ENCODE results near the gene HSPA4.
"Not testable (repeated sequence)": the region's sequence is repeated elsewhere in the genome, so short reads cannot be mapped to it uniquely, and the experiment has no call there.

HSPA4 gene

GRCh38 chr5:133128066-133128465 is 76.3 kb downstream of the HSPA4 start:
- DNase-seq: no peak

- no peak for DNase-seq
Measured at GRCh38 chr5:133129289-133129688, 77.5 kb downstream of the HSPA4 start.

GRCh38 chr5:133129950-133130349 is 78.1 kb downstream of the HSPA4 start:
- DNase-seq: no peak

- no peak for DNase-seq
Measured at GRCh38 chr5:133130387-133131118, 78.7 kb downstream of the HSPA4 start.

- DNase-seq: no peak
Measured at GRCh38 chr5:133132717-133133116, 80.9 kb downstream of the HSPA4 start.

GRCh38 chr5:133133241-133133640 is 81.4 kb downstream of the HSPA4 start:
- DNase-seq: not testable (repeated sequence)

- not testable (repeated sequence) for DNase-seq
Measured at GRCh38 chr5:133136890-133137289, 85.1 kb downstream of the HSPA4 start.

GRCh38 chr5:133140311-133140710 is 88.5 kb downstream of the HSPA4 start:
- no peak for DNase-seq

GRCh38 chr5:133141746-133142145 is 89.9 kb downstream of the HSPA4 start:
- no peak for DNase-seq

GRCh38 chr5:133142782-133143181 is 91.0 kb downstream of the HSPA4 start:
- no peak for DNase-seq

GRCh38 chr5:133144245-133144981 is 92.6 kb downstream of the HSPA4 start:
- no peak for DNase-seq

- DNase-seq: no peak
Measured at GRCh38 chr5:133145436-133146170, 93.8 kb downstream of the HSPA4 start.

GRCh38 chr5:133147411-133147810 is 95.6 kb downstream of the HSPA4 start:
- no peak for DNase-seq

- DNase-seq: no peak
Measured at GRCh38 chr5:133147815-133148567, 96.2 kb downstream of the HSPA4 start.

- DNase-seq: no peak
Measured at GRCh38 chr5:133149345-133149744, 97.5 kb downstream of the HSPA4 start.

- DNase-seq: no peak
Measured at GRCh38 chr5:133150909-133151544, 99.2 kb downstream of the HSPA4 start.

- no peak for DNase-seq
Measured at GRCh38 chr5:133154274-133155075, 102.7 kb downstream of the HSPA4 start.

GRCh38 chr5:133155326-133155969 is 103.6 kb downstream of the HSPA4 start:
- no peak for DNase-seq

Measured in NCI-H1436 (cell line).